Glutamatergic neuron (in vitro differentiated cells): ENCODE measurements around the gene ERVMER34-1. TPM values are rescaled to one million over a fixed set of nuclear protein-coding genes. Genes with fewer than 3 reads are reported as not detected.

Source experiments
- DNase-seq: peaks from one replicate; pipeline ENCODE4 v3.0.0; 2022
- H3K27ac Mint-ChIP-seq: one replicate; pipeline ENCODE4 v1.8.0; 2020; ENCODE audit warnings: mild to moderate bottlenecking, mixed read lengths, inconsistent platforms; ENCODE audit not compliant: unreplicated experiment
- H3K27me3 Mint-ChIP-seq: one replicate; pipeline ENCODE4 v1.8.0; 2020; ENCODE audit warnings: mild to moderate bottlenecking, moderate library complexity, mixed read lengths, inconsistent platforms; ENCODE audit not compliant: unreplicated experiment
- H3K36me3 Mint-ChIP-seq: one replicate; pipeline ENCODE4 v1.8.0; 2020; ENCODE audit warnings: mild to moderate bottlenecking, mixed read lengths, inconsistent platforms; ENCODE audit not compliant: unreplicated experiment
- H3K4me1 Mint-ChIP-seq: one replicate; pipeline ENCODE4 v1.8.0; 2020; ENCODE audit warnings: mild to moderate bottlenecking, low read depth, mixed read lengths, inconsistent platforms; ENCODE audit not compliant: unreplicated experiment
- H3K4me3 Mint-ChIP-seq: one replicate; pipeline ENCODE4 v1.8.0; 2020; ENCODE audit warnings: mild to moderate bottlenecking, mixed read lengths, inconsistent platforms; ENCODE audit not compliant: unreplicated experiment
- H3K9me3 Mint-ChIP-seq: one replicate; pipeline ENCODE4 v1.8.0; 2020; ENCODE audit warnings: mild to moderate bottlenecking, moderate library complexity, mixed read lengths, inconsistent platforms; ENCODE audit not compliant: unreplicated experiment
- total RNA-seq: library from RNA; stranded (reverse); fragmentation: NEBNext Ultra II Directional; extraction: Animal tissue kit (Norgen Biotek cat#: 25700); gene quantifications from one replicate; pipeline ENCODE4 v1.2.1, GENCODE V29; 2021; ENCODE audit not compliant: unreplicated experiment
- TF ChIP-seq, protein P1 (sequence below): fragments of 200-600 bp; sonication (generic); IDR thresholded peaks from one replicate; pipeline ENCODE4 v1.5.0; 2021; ENCODE audit not compliant: partially characterized antibody, unreplicated experiment

Gene ERVMER34-1
- total RNA-seq, 1 donor from 2014 or later = not detected

DNA sequence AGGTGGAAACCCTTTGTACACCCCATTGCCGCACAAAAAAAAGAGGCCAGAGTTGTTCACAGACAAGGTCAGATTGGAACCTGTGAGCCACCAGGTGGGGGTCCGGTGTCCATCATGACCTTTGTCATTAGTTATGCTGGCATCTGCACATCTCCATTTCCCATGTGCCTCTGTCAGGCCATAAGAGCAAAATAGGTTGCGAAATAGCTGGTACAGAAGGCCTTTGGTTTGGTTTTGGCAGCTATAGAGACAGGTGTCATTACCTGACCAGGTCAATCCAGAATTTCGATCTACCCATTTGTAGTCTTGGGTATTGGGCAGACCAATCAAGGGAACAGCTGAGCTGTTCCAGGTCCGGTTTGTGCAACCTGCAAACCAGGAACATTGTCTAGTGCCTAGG lies 6.6 kb downstream of the ERVMER34-1 start:
- Mint-ChIP-seq H3K9me3 (no peaks in the 10 kb centered on the region), H3K36me3 (no peaks in the 10 kb centered on the region), H3K4me3 (no peak overlapping the region), H3K27me3 (peaks cover 4% of the 10 kb centered on the region), H3K4me1 (no peaks in the 10 kb centered on the region), H3K27ac (no peak overlapping the region)
- TF ChIP-seq, protein P1, sequence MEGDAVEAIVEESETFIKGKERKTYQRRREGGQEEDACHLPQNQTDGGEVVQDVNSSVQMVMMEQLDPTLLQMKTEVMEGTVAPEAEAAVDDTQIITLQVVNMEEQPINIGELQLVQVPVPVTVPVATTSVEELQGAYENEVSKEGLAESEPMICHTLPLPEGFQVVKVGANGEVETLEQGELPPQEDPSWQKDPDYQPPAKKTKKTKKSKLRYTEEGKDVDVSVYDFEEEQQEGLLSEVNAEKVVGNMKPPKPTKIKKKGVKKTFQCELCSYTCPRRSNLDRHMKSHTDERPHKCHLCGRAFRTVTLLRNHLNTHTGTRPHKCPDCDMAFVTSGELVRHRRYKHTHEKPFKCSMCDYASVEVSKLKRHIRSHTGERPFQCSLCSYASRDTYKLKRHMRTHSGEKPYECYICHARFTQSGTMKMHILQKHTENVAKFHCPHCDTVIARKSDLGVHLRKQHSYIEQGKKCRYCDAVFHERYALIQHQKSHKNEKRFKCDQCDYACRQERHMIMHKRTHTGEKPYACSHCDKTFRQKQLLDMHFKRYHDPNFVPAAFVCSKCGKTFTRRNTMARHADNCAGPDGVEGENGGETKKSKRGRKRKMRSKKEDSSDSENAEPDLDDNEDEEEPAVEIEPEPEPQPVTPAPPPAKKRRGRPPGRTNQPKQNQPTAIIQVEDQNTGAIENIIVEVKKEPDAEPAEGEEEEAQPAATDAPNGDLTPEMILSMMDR = no peak
- DNase-seq = no peak

- H3K4me1 Mint-ChIP-seq = no peaks in the 10 kb centered on the region
- H3K4me3 Mint-ChIP-seq = no peak overlapping the region
- no peak overlapping the region for H3K27ac Mint-ChIP-seq
- H3K9me3 Mint-ChIP-seq = no peaks in the 10 kb centered on the region
- TF ChIP-seq, protein P1 = no peak
- no peak for DNase-seq
- no peaks in the 10 kb centered on the region for H3K36me3 Mint-ChIP-seq
- peaks cover 4% of the 10 kb centered on the region for H3K27me3 Mint-ChIP-seq
Observed at GRCh38 chr4:52743444-52744019, 7.7 kb downstream of the ERVMER34-1 start.

DNA sequence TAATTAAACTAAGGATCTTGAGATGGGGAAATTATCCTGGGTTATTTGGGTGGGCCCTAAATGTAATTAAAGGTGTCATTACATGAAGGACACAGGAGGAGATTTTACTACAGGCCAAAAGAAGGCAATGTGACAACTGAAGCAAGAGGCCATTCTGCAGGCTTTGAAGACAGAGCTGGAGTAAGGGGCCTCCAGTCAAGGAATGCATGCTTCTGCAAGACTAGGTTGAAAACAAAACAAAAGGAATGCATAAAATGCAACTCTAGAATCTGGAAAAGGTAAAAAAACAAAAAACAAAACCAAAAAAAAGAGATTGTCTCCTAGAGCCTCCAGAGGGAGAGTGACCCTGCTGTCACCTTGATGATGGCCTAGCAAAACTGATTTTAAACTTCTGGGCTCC lies 21.6 kb downstream of the ERVMER34-1 start:
- no peak for DNase-seq
- no peaks in the 10 kb centered on the region for H3K27me3 Mint-ChIP-seq
- H3K9me3 Mint-ChIP-seq = no peaks in the 10 kb centered on the region
- no peaks in the 10 kb centered on the region for H3K4me1 Mint-ChIP-seq
- no peaks in the 10 kb centered on the region for H3K36me3 Mint-ChIP-seq
- TF ChIP-seq, protein P1 = no peak
- H3K4me3 Mint-ChIP-seq = no peak overlapping the region
- H3K27ac Mint-ChIP-seq = no peak overlapping the region

GRCh38 chr4:52728691-52729240 lies 22.5 kb downstream of the ERVMER34-1 start:
- TF ChIP-seq, protein P1 = no peak
- Mint-ChIP-seq H3K27ac (no peak overlapping the region), H3K4me1 (no peaks in the 10 kb centered on the region), H3K27me3 (no peaks in the 10 kb centered on the region), H3K9me3 (no peaks in the 10 kb centered on the region), H3K4me3 (no peak overlapping the region), H3K36me3 (no peaks in the 10 kb centered on the region)
- no peak for DNase-seq

GRCh38 chr4:52726826-52727580 lies 24.2 kb downstream of the ERVMER34-1 start:
- no peaks in the 10 kb centered on the region for H3K36me3 Mint-ChIP-seq
- no peaks in the 10 kb centered on the region for H3K9me3 Mint-ChIP-seq
- no peak overlapping the region for H3K4me3 Mint-ChIP-seq
- H3K27ac Mint-ChIP-seq = no peak overlapping the region
- peaks cover 2% of the 10 kb centered on the region for H3K27me3 Mint-ChIP-seq
- H3K4me1 Mint-ChIP-seq = peaks cover 5% of the 10 kb centered on the region
- no peak for DNase-seq
- TF ChIP-seq, protein P1 = no peak
